ENCODE data around the gene PPM1N. TPM values are rescaled to one million over a fixed set of nuclear protein-coding genes. Genes with fewer than 3 reads are reported as not detected.

PPM1N gene
- total RNA-seq, 1 experiment from 2014 or later = 5.2 TPM

DNA sequence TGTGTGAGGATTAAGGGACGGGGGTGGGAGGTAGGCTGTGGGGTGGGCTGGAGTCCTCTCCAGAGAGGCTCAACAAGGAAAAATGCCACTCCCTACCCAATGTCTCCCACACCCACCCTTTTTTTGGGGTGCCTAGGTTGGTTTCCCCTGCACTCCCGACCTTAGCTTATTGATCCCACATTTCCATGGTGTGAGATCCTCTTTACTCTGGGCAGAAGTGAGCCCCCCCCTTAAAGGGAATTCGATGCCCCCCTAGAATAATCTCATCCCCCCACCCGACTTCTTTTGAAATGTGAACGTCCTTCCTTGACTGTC is 24.9 kb upstream of the PPM1N start (continued):
- TF ChIP-seq RAD21 (IDR thresholded peaks at IDR 0.05; ENCODE audit: low read depth) (no peak), TCF7L2 (IDR thresholded peaks at IDR 0.05; ENCODE audit: borderline replicate concordance, extremely low read depth, insufficient read depth, insufficient read length) (no peak), POLR2A (IDR thresholded peaks at IDR 0.05; ENCODE audit: borderline replicate concordance, extremely low read depth, insufficient read depth, insufficient read length) (no peak), JUND (IDR thresholded peaks at IDR 0.05) (no peak), SRF (IDR thresholded peaks at IDR 0.05; ENCODE audit: low read depth) (no peak), ELF1 (IDR thresholded peaks at IDR 0.05; ENCODE audit: borderline replicate concordance, low read depth) (no peak)
- TF ChIP-seq, protein P1, sequence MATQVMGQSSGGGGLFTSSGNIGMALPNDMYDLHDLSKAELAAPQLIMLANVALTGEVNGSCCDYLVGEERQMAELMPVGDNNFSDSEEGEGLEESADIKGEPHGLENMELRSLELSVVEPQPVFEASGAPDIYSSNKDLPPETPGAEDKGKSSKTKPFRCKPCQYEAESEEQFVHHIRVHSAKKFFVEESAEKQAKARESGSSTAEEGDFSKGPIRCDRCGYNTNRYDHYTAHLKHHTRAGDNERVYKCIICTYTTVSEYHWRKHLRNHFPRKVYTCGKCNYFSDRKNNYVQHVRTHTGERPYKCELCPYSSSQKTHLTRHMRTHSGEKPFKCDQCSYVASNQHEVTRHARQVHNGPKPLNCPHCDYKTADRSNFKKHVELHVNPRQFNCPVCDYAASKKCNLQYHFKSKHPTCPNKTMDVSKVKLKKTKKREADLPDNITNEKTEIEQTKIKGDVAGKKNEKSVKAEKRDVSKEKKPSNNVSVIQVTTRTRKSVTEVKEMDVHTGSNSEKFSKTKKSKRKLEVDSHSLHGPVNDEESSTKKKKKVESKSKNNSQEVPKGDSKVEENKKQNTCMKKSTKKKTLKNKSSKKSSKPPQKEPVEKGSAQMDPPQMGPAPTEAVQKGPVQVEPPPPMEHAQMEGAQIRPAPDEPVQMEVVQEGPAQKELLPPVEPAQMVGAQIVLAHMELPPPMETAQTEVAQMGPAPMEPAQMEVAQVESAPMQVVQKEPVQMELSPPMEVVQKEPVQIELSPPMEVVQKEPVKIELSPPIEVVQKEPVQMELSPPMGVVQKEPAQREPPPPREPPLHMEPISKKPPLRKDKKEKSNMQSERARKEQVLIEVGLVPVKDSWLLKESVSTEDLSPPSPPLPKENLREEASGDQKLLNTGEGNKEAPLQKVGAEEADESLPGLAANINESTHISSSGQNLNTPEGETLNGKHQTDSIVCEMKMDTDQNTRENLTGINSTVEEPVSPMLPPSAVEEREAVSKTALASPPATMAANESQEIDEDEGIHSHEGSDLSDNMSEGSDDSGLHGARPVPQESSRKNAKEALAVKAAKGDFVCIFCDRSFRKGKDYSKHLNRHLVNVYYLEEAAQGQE (IDR thresholded peaks at IDR 0.05; ENCODE audit: low read depth) = no peak

DNA sequence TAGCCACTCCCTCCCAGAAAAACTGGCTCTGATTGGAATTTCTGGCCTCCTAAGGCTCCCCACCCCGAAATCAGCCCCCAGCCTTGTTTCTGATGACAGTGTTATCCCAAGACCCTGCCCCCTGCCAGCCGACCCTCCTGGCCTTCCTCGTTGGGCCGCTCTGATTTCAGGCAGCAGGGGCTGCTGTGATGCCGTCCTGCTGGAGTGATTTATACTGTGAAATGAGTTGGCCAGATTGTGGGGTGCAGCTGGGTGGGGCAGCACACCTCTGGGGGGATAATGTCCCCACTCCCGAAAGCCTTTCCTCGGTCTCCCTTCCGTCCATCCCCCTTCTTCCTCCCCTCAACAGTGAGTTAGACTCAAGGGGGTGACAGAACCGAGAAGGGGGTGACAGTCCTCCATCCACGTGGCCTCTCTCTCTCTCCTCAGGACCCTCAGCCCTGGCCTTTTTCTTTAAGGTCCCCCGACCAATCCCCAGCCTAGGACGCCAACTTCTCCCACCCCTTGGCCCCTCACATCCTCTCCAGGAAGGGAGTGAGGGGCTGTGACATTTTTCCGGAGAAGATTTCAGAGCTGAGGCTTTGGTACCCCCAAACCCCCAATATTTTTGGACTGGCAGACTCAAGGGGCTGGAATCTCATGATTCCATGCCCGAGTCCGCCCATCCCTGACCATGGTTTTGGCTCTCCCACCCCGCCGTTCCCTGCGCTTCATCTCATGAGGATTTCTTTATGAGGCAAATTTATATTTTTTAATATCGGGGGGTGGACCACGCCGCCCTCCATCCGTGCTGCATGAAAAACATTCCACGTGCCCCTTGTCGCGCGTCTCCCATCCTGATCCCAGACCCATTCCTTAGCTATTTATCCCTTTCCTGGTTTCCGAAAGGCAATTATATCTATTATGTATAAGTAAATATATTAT is 24.3 kb upstream of the PPM1N start:
- no peak overlapping the region for H3K4me3 ChIP-seq (replicated peaks in 1 of 2; ENCODE audit: low read depth in 1 of 2, low read length in 2 of 2)
- ATAC-seq (no peak), DNase-seq (ENCODE audit: low read depth, low spot score) (no peak)
- no peaks in the 10 kb centered on the region; a peak in 1 of 4 replicates for H3K36me3 ChIP-seq (ENCODE audit: control insufficient read depth in 1 of 2, insufficient read depth in 2 of 2, low read length in 2 of 2)
- no peak overlapping the region for H3K4me2 ChIP-seq (ENCODE audit: low read length)
- H2AFZ ChIP-seq (ENCODE audit: low read depth, low read length, poor library complexity, severe bottlenecking) = no peak overlapping the region
- H3K4me1 ChIP-seq (ENCODE audit: control insufficient read depth in 1 of 2, insufficient read depth in 2 of 2, low read length in 2 of 2) = peaks cover 9 to 27% of the 10 kb centered on the region in 2 experiments
- H4K20me1 ChIP-seq (ENCODE audit: insufficient read depth) = no peaks in the 10 kb centered on the region
- ChIA-PET POLR2A (no interaction called here), RAD21 (ENCODE audit: low non-redundant PET in 1 of 2, low total read pairs in 2 of 2, uncharacterized antibody in 2 of 2, unreplicated experiment in 2 of 2) (no interaction called here), CTCF (no interaction called here)
- H3K9ac ChIP-seq (ENCODE audit: low read length) = no peak overlapping the region
- TF ChIP-seq, protein P2, sequence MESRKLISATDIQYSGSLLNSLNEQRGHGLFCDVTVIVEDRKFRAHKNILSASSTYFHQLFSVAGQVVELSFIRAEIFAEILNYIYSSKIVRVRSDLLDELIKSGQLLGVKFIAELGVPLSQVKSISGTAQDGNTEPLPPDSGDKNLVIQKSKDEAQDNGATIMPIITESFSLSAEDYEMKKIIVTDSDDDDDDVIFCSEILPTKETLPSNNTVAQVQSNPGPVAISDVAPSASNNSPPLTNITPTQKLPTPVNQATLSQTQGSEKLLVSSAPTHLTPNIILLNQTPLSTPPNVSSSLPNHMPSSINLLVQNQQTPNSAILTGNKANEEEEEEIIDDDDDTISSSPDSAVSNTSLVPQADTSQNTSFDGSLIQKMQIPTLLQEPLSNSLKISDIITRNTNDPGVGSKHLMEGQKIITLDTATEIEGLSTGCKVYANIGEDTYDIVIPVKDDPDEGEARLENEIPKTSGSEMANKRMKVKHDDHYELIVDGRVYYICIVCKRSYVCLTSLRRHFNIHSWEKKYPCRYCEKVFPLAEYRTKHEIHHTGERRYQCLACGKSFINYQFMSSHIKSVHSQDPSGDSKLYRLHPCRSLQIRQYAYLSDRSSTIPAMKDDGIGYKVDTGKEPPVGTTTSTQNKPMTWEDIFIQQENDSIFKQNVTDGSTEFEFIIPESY (IDR thresholded peaks at IDR 0.05; ENCODE audit: extremely low read depth, insufficient replicate concordance, low read length) = no peak
- no peak for TF ChIP-seq SIN3A (IDR thresholded peaks at IDR 0.05; ENCODE audit: low read depth)
- no peak for TF ChIP-seq SP1 (IDR thresholded peaks at IDR 0.05; ENCODE audit: low read depth)
- TF ChIP-seq RAD21 (IDR thresholded peaks at IDR 0.05; ENCODE audit: low read depth) = no peak
- TF ChIP-seq POLR2AphosphoS5 (IDR thresholded peaks at IDR 0.05; ENCODE audit: low read depth, low read length) = no peak
- TF ChIP-seq CBX3 (IDR thresholded peaks at IDR 0.05; ENCODE audit: low read depth) = no peak
- TF ChIP-seq ZFX (IDR thresholded peaks at IDR 0.05) = no peak
- TF ChIP-seq POLR2A (IDR thresholded peaks at IDR 0.05; ENCODE audit: borderline replicate concordance, extremely low read depth, insufficient read depth, insufficient read length) = no peak
- no peak for TF ChIP-seq TCF7L2 (IDR thresholded peaks at IDR 0.05; ENCODE audit: borderline replicate concordance, extremely low read depth, insufficient read depth, insufficient read length)
- intact Hi-C loops (cut with micrococcal nuclease) = no loop called here
- no peak overlapping the region for H3K27ac ChIP-seq (ENCODE audit: low read depth, low read length)
- H3K79me2 ChIP-seq (ENCODE audit: insufficient read depth, low read length) = peaks cover 15% of the 10 kb centered on the region; the same call in 1 of the 2 replicates
- BruUV-seq (replicated peaks) = no TSS peak
- no peaks in the 10 kb centered on the region for H3K9me3 ChIP-seq (ENCODE audit: control insufficient read depth in 1 of 2, insufficient read depth in 1 of 2, low read depth in 1 of 2, low read length in 2 of 2)
- no peaks in the 10 kb centered on the region for H3K9me2 ChIP-seq (ENCODE audit: insufficient read depth)
- H3K27me3 ChIP-seq (ENCODE audit: insufficient read depth, low read length) = no peaks in the 10 kb centered on the region
